Measurements from ENCODE around the gene OR2T8.

OR2T8 gene

DNA sequence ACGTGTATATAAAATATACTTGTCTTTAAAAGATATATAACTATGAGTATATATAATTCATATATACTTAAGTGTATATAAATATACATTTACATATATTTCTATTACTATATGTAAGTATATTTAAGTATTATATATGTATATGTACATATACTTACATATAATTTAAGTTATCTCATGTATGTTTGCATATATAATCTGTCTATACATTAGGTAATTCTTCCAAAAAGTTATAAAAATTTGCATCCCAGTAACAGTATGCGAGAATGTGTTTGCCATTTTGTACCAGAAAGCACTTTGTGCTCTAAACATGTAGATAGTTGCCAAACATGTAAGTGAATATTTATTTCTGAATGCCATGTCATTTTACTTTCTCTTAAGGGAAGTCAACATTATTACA lies 44.9 kb downstream of the OR2T8 start, which contains the start of gene OR2AK2:
Gene OR2AK2 (plus strand): TSS at position 301 of the 400 bp plus-strand sequence. CDS start 144 bp downstream, outside the sequence.
- TF ChIP-seq HDGF (IDR thresholded peaks at IDR 0.05; ENCODE audit: borderline replicate concordance) (no peak), FOXM1 (IDR thresholded peaks at IDR 0.05; ENCODE audit: borderline replicate concordance) (no peak), FOXA1 (IDR thresholded peaks at IDR 0.05) (no peak), SP1 (IDR thresholded peaks at IDR 0.05) (no peak), FOXK2 (IDR thresholded peaks at IDR 0.05) (no peak), CTBP1 (IDR thresholded peaks at IDR 0.05; ENCODE audit: borderline replicate concordance) (no peak), ARNT (IDR thresholded peaks at IDR 0.05) (no peak), SUZ12 (IDR thresholded peaks at IDR 0.05) (no peak), L3MBTL2 (conservative IDR thresholded peaks at IDR 0.05) (no peak), NFRKB (IDR thresholded peaks at IDR 0.05) (no peak), ELF4 (IDR thresholded peaks at IDR 0.05) (no peak), LEF1 (IDR thresholded peaks at IDR 0.05; ENCODE audit: borderline replicate concordance) (no peak), TARDBP (IDR thresholded peaks at IDR 0.05) (no peak), ZNF384 (IDR thresholded peaks at IDR 0.05) (no peak), BHLHE40 (IDR thresholded peaks at IDR 0.05; ENCODE audit: borderline replicate concordance) (no peak)
- TF ChIP-seq, protein P1, sequence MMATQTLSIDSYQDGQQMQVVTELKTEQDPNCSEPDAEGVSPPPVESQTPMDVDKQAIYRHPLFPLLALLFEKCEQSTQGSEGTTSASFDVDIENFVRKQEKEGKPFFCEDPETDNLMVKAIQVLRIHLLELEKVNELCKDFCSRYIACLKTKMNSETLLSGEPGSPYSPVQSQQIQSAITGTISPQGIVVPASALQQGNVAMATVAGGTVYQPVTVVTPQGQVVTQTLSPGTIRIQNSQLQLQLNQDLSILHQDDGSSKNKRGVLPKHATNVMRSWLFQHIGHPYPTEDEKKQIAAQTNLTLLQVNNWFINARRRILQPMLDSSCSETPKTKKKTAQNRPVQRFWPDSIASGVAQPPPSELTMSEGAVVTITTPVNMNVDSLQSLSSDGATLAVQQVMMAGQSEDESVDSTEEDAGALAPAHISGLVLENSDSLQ (IDR thresholded peaks at IDR 0.05): no peak
- POLR2A ChIA-PET: no interaction called here

DNA sequence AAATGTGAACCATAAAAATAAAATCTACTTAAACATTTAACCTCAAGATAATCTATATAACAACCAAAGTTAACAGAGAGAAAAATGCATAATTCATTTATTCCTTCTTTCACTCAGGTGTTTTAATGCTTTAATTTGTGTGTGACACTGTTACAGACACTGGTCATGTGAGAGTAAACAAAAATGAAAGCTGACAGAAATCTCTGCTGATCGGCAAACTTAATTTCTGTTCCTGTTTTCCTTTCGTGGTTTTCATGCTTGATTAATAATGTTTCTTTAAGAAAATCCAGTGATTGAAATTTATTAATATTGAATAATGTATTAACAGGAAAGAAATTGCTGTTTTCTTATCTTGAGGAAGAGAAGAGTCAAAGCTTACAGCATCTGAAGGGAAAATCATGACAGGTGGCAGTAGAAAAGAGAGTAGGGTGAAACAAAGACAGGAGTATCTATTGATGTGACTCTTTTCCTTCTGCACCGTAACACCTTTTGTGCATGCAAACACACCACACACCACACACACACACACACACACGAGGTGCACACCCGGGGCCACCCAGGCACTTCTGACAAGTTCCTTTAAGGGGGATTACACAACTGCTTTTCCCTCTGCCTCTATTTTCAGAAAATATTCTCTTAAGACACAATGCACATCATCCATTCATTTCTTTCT lies 46.6 kb downstream of the OR2T8 start:
- POLR2A ChIA-PET: no interaction called here
- CTCF ChIA-PET: no interaction called here
- DNase-seq (ENCODE audit: extremely low spot score): no peak
- TF ChIP-seq FOXM1 (IDR thresholded peaks at IDR 0.05; ENCODE audit: borderline replicate concordance): no peak
- TF ChIP-seq, protein P1 (IDR thresholded peaks at IDR 0.05): no peak
- TF ChIP-seq FOXK2 (IDR thresholded peaks at IDR 0.05): no peak
- TF ChIP-seq TARDBP (IDR thresholded peaks at IDR 0.05): no peak
- TF ChIP-seq L3MBTL2 (conservative IDR thresholded peaks at IDR 0.05): no peak
- no peak for TF ChIP-seq NFRKB (IDR thresholded peaks at IDR 0.05)
- TF ChIP-seq FOXA1 (IDR thresholded peaks at IDR 0.05): no peak
- TF ChIP-seq SUZ12 (IDR thresholded peaks at IDR 0.05): no peak
- TF ChIP-seq HDGF (IDR thresholded peaks at IDR 0.05; ENCODE audit: borderline replicate concordance): no peak

More for the DNA sequence above, 44.9 kb downstream of the OR2T8 start, which contains the start of gene OR2AK2:
- CTCF ChIA-PET: no interaction called here
- no peak for DNase-seq (ENCODE audit: extremely low spot score)
